B cell (primary cell): Measurements from ENCODE around the gene BRMS1. TPM values are rescaled to one million over a fixed set of nuclear protein-coding genes. Genes with fewer than 3 reads are reported as not detected.
A peak's percentile ranks its signal among the peaks of the same experiment; 100 is the strongest.

Source experiments
- ATAC-seq: fragments of 200-7000 bp; cut with Tn5 transposase; one replicate; pipeline ENCODE4 v1.10.0; 2021; ENCODE audit warnings: low read depth, mild to moderate bottlenecking, moderate number of reproducible peaks, moderate library complexity
- CTCF ChIA-PET: fragments of 350-600 bp; sonication (Branson Sonifier 250); formaldehyde crosslinking; loops from one replicate; lab custom pipeline; 2021; ENCODE audit warnings: antibody characterized with exemption, inconsistent platforms; lab: Charles Lee
- POLR2A ChIA-PET: fragments of 350-600 bp; sonication (Branson Sonifier 250); formaldehyde crosslinking; loops from one replicate; lab custom pipeline; 2021; ENCODE audit warnings: antibody characterized with exemption; lab: Charles Lee
- DNase-seq: peaks from one replicate; pipeline ENCODE4 v3.0.0; 2013
- H2AFZ ChIP-seq: 2 replicates; pipeline ENCODE4 v1.6.1; 2012; ENCODE audit warnings: mild to moderate bottlenecking, low read depth, low read length; ENCODE audit not compliant: insufficient read depth, poor library complexity, severe bottlenecking
- H3K27ac ChIP-seq, 2 donors: 1 replicate in 1 of 2; 2 replicates in 1 of 2; pipeline ENCODE4 v1.5.1; 2012 to 2013; ENCODE audit warnings: low read length in 2 of 2, mild to moderate bottlenecking in 2 of 2, moderate library complexity in 1 of 2
- H3K27me3 ChIP-seq, 4 experiments: fragments of 200-600 bp in 1 of 4; sonication (generic) in 1 of 4; replicated peaks in 1 of 4; 1 replicate in 2 of 4; 2 replicates in 2 of 4; pipeline versions ENCODE4 v1.6.1 to v1.7.0; 2013 to 2016; ENCODE audit warnings: low read length in 3 of 4, mild to moderate bottlenecking in 2 of 4, mixed read lengths in 1 of 4, moderate library complexity in 1 of 4; ENCODE audit not compliant: insufficient read depth in 4 of 4, control insufficient read depth in 3 of 4; ENCODE audit errors: control extremely low read depth in 1 of 4
- H3K36me3 ChIP-seq, 2 experiments: replicated peaks in 1 of 2; 1 replicate in 1 of 2; 2 replicates in 1 of 2; pipeline versions ENCODE4 v1.6.1 to v1.7.1; 2013; ENCODE audit warnings: low read length in 1 of 2; ENCODE audit not compliant: insufficient read depth in 2 of 2, control insufficient read depth in 1 of 2; ENCODE audit errors: control extremely low read depth in 1 of 2, extremely low read depth in 1 of 2
- H3K4me1 ChIP-seq, 2 donors: fragments of 200-600 bp in 1 of 2; sonication (generic) in 1 of 2; 1 replicate in 1 of 2; 2 replicates in 1 of 2; pipeline versions ENCODE4 v1.5.1 to v1.6.1; 2013 to 2017; ENCODE audit warnings: low read length in 2 of 2; ENCODE audit not compliant: control insufficient read depth in 2 of 2, insufficient read depth in 2 of 2
- H3K4me2 ChIP-seq: replicated peaks from 2 replicates; pipeline ENCODE3; 2012; ENCODE audit warnings: mild to moderate bottlenecking, low read depth, low read length; ENCODE audit not compliant: poor library complexity, severe bottlenecking
- H3K4me3 ChIP-seq, 5 experiments: fragments of 200-600 bp in 1 of 5; sonication (generic) in 1 of 5; 1 replicate in 3 of 5; 2 replicates in 2 of 5; pipeline versions ENCODE4 v1.5.1 to v1.7.0; 2011 to 2016; ENCODE audit warnings: low read length in 4 of 5, mild to moderate bottlenecking in 4 of 5, low read depth in 2 of 5, control low read depth in 1 of 5, moderate library complexity in 1 of 5; ENCODE audit not compliant: insufficient read depth in 1 of 5; ENCODE audit errors: control extremely low read depth in 1 of 5, extremely low read depth in 1 of 5
- H3K79me2 ChIP-seq: fragments of 200-600 bp; sonication (generic); one replicate; pipeline ENCODE4 v1.6.0; 2016; ENCODE audit warnings: low read length; ENCODE audit not compliant: control insufficient read depth, insufficient read depth
- H3K9ac ChIP-seq: fragments of 200-600 bp; sonication (generic); 2 replicates; pipeline ENCODE4 v1.6.1; 2017; ENCODE audit warnings: mild to moderate bottlenecking, low read length, moderate library complexity
- H3K9me3 ChIP-seq, 3 donors: one replicate each; pipeline versions ENCODE4 v1.6.1 to v1.7.1; 2013; ENCODE audit warnings: low read length in 2 of 3; ENCODE audit not compliant: control insufficient read depth in 2 of 3, insufficient read depth in 1 of 3; ENCODE audit errors: control extremely low read depth in 1 of 3
- H4K20me1 ChIP-seq: 2 replicates; pipeline ENCODE4 v1.6.0; 2012; ENCODE audit warnings: mild to moderate bottlenecking, low read length; ENCODE audit not compliant: insufficient read depth, control insufficient read depth, poor library complexity, severe bottlenecking
- H3K27ac Mint-ChIP-seq: one replicate; pipeline ENCODE4 v1.8.0; 2021; ENCODE audit warnings: mixed read lengths
- H3K27me3 Mint-ChIP-seq: one replicate; pipeline ENCODE4 v1.8.0; 2021; ENCODE audit warnings: mixed read lengths
- H3K4me1 Mint-ChIP-seq: one replicate; pipeline ENCODE4 v1.8.0; 2021; ENCODE audit warnings: mixed read lengths
- H3K4me3 Mint-ChIP-seq: one replicate; pipeline ENCODE4 v1.8.0; 2021; ENCODE audit warnings: mixed read lengths
- H3K9me3 Mint-ChIP-seq: one replicate; pipeline ENCODE4 v1.8.0; 2022; ENCODE audit warnings: mixed read lengths; ENCODE audit not compliant: insufficient read depth
- CTCF ChIP-seq: fragments of 200-600 bp; IDR thresholded peaks from one replicate; pipeline ENCODE4 v1.8.0; 2022; ENCODE audit warnings: antibody characterized with exemption, mild to moderate bottlenecking
- EZH2 ChIP-seq: IDR thresholded peaks from 2 replicates; pipeline ENCODE4 v1.6.1; 2012; ENCODE audit warnings: borderline replicate concordance, low read depth, mild to moderate bottlenecking, moderate library complexity, low read length; ENCODE audit not compliant: insufficient read depth, poor library complexity, severe bottlenecking
- WGBS: methylation state at CpG from one replicate; pipeline ENCODE4 v1.1.5; 2013; ENCODE audit warnings: missing lambda C conversion rate; ENCODE audit not compliant: insufficient coverage; 5-methylcytosine and 5-hydroxymethylcytosine counted together
- intact Hi-C: fragments of 100-400 bp; cut with micrococcal nuclease; formaldehyde crosslinking; loops from one replicate; pipeline ENCODE4 v1.10.0; 2022
- polyA plus RNA-seq: library from polyadenylated mRNA; depleted of rRNA; stranded (reverse); fragments of >200 nt; gene quantifications from 2 replicates; pipeline ENCODE4 v1.2.3, GENCODE V29; 2012
- total RNA-seq, 2 donors: library from RNA; stranded (reverse); fragments of 120-200 nt in 1 of 2; gene quantifications; 1 replicate in 1 of 2; 2 replicates in 1 of 2; pipeline versions ENCODE4 v1.2.3 to v1.2.4, GENCODE V29; 2013 to 2022

The BRMS1 gene
- total and polyA plus RNA-seq, 2 donors (not counting 1 experiment from before 2014, with no cell fraction given), result 51.2 to 58.3 TPM

GRCh38 chr11:66363805-66364535 is 19.1 kb upstream of the BRMS1 start:
- H3K9ac ChIP-seq, result no peak overlapping the region
- Mint-ChIP-seq H3K4me1 (no peaks in the 10 kb centered on the region), H3K27ac (no peak overlapping the region), H3K27me3 (no peaks in the 10 kb centered on the region), H3K4me3 (no peak overlapping the region), H3K9me3 (no peaks in the 10 kb centered on the region)
- 82% methylated on average over 10 of the region's 15 CpGs for WGBS
- H3K4me2 ChIP-seq, result no peak overlapping the region
- POLR2A ChIA-PET, result no interaction called here
- no peak overlapping the region for H3K27ac ChIP-seq
- H3K79me2 ChIP-seq, result no peaks in the 10 kb centered on the region
- ATAC-seq, result peak; percentile 56
- TF ChIP-seq EZH2, result no peak
- peak; percentile 70 for TF ChIP-seq CTCF
- intact Hi-C loops, result no loop called here
- H2AFZ ChIP-seq, result no peak overlapping the region
- H3K4me3 ChIP-seq, result no peak overlapping the region
- H3K4me1 ChIP-seq, result no peaks in the 10 kb centered on the region
- CTCF ChIA-PET, result interaction anchor here (0.6 to 3.9 kb wide), 9 partner anchors 8 to 115 kb away, joined by 3 to 25 read pairs (median 5); partner anchors contain the start of genes BRMS1 and SLC29A2
- no peaks in the 10 kb centered on the region for H4K20me1 ChIP-seq
- no peaks in the 10 kb centered on the region for H3K27me3 ChIP-seq
- no peaks in the 10 kb centered on the region for H3K36me3 ChIP-seq
- H3K9me3 ChIP-seq, result no peaks in the 10 kb centered on the region
- peak; percentile 53 for DNase-seq

- TF ChIP-seq EZH2, result no peak
- TF ChIP-seq CTCF, result no peak
- POLR2A ChIA-PET, result no interaction called here
- ATAC-seq, result no peak
- DNase-seq, result no peak
- no peaks in the 10 kb centered on the region for H3K79me2 ChIP-seq
- no peak overlapping the region for H3K27ac ChIP-seq
- H3K4me3 Mint-ChIP-seq, result no peak overlapping the region
- no peak overlapping the region for H3K9ac ChIP-seq
- no peak overlapping the region for H2AFZ ChIP-seq
- no peaks in the 10 kb centered on the region for H3K4me1 Mint-ChIP-seq
- CTCF ChIA-PET, result interaction anchor here (0.6 to 3.9 kb wide), 9 partner anchors 8 to 179 kb away, joined by 3 to 25 read pairs (median 5); partner anchors contain the start of genes BRMS1 and SLC29A2
- WGBS, result 97% methylated on average over 14 of the region's 14 CpGs
- H3K4me1 ChIP-seq, result no peaks in the 10 kb centered on the region
- H3K36me3 ChIP-seq, result no peaks in the 10 kb centered on the region
- H3K9me3 Mint-ChIP-seq, result no peaks in the 10 kb centered on the region
- H3K27ac Mint-ChIP-seq, result no peak overlapping the region
- intact Hi-C loops, result no loop called here
- H3K27me3 ChIP-seq, result no peaks in the 10 kb centered on the region
- H3K4me3 ChIP-seq, result no peak overlapping the region
- no peaks in the 10 kb centered on the region for H4K20me1 ChIP-seq
- no peak overlapping the region for H3K4me2 ChIP-seq
- no peaks in the 10 kb centered on the region for H3K9me3 ChIP-seq
- no peaks in the 10 kb centered on the region for H3K27me3 Mint-ChIP-seq
Observed at GRCh38 chr11:66363187-66363601, 18.3 kb upstream of the BRMS1 start.
